ENCODE measurements around the gene SOHLH1. TPM values are rescaled to one million over a fixed set of nuclear protein-coding genes. Genes with fewer than 3 reads are reported as not detected.

SOHLH1 gene
- polyA plus RNA-seq, 1 of the 3 experiments (the other 2 are of a cell fraction): not detected

DNA sequence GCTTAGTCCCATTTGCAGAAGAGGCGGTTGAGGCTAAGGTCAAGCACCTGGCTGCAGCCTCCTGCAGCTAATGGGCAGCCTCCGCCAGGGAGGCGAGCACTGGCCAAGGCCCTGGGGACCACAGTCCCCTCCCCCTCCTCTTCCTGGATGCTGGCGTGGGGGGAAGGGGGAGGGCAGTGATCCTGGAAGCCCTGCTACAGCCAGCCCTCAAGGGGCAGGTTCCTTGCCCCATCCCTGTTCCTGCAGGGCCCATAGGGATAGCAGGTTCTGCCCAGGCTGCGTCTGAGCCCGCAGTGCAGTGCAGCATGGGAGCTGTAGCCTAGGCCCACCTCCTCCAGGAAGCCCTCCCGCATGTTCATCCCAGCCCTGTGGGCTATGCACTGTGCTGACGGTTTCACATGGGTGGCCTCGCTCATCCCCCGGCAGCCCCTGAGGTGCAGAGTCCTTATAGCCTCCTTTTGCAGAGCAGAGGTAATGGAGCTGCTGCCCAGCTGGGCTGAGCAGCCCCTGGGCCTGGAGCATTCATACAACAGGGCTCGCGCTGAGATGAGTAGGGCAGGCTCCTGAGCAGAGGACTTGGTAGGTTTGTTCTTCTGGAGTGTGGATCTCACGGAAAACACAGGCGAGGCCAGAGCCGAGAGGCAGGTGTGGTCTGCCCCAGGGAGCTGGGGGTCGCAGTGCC, 38.7 kb upstream of the SOHLH1 start:
- CTCF ChIA-PET: interaction anchor here (0.9 kb wide), 1 partner anchor 35 kb away, joined by 3 read pairs; the partner anchor contains the start of gene KCNT1
- H3K79me2 ChIP-seq (ENCODE audit: insufficient read depth): no peaks in the 10 kb centered on the region
- H3K9ac ChIP-seq: no peak overlapping the region
- H3K27ac ChIP-seq (ENCODE audit: low read depth in 2 of 2, low read length in 1 of 2): no peak overlapping the region
- H3F3A ChIP-seq (replicated peaks; ENCODE audit: insufficient read depth): no peaks in the 10 kb centered on the region
- no peak overlapping the region for H3K4me2 ChIP-seq
- no peak for TF ChIP-seq FOXJ3 (CRISPR knock-in tag; IDR thresholded peaks at IDR 0.05)
- no peak for TF ChIP-seq FOXM1 (IDR thresholded peaks at IDR 0.05; ENCODE audit: low read depth)
- no peak for TF ChIP-seq TAF1 (IDR thresholded peaks at IDR 0.05; ENCODE audit: borderline replicate concordance, low read depth, low read length)
- no peak for TF ChIP-seq NFIC (IDR thresholded peaks at IDR 0.05; ENCODE audit: borderline replicate concordance)
- no peak for TF ChIP-seq RFX5 (IDR thresholded peaks at IDR 0.05; ENCODE audit: low read length)
- TF ChIP-seq POLR2AphosphoS5 (IDR thresholded peaks at IDR 0.05; ENCODE audit: low read depth, low read length): no peak
- no peak for TF ChIP-seq NRF1 (IDR thresholded peaks at IDR 0.05; ENCODE audit: low read depth, low read length)
- no peak for TF ChIP-seq FOSL2 (IDR thresholded peaks at IDR 0.05; ENCODE audit: borderline replicate concordance, low read depth)
- no peak for TF ChIP-seq RXRA (IDR thresholded peaks at IDR 0.05; ENCODE audit: borderline replicate concordance, low read depth)
- no peak for TF ChIP-seq RCOR1 (IDR thresholded peaks at IDR 0.05; ENCODE audit: low read length)
- TF ChIP-seq MEF2A (IDR thresholded peaks at IDR 0.05; ENCODE audit: borderline replicate concordance, low read depth): no peak
- TF ChIP-seq, protein P1, sequence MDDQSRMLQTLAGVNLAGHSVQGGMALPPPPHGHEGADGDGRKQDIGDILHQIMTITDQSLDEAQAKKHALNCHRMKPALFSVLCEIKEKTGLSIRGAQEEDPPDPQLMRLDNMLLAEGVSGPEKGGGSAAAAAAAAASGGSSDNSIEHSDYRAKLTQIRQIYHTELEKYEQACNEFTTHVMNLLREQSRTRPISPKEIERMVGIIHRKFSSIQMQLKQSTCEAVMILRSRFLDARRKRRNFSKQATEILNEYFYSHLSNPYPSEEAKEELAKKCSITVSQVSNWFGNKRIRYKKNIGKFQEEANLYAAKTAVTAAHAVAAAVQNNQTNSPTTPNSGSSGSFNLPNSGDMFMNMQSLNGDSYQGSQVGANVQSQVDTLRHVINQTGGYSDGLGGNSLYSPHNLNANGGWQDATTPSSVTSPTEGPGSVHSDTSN (IDR thresholded peaks at IDR 0.05): no peak
- TF ChIP-seq, protein P2, sequence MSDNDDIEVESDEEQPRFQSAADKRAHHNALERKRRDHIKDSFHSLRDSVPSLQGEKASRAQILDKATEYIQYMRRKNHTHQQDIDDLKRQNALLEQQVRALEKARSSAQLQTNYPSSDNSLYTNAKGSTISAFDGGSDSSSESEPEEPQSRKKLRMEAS (IDR thresholded peaks at IDR 0.05; ENCODE audit: low read depth): no peak
- TF ChIP-seq TCF12 (IDR thresholded peaks at IDR 0.05): no peak
- TF ChIP-seq SMC3 (IDR thresholded peaks at IDR 0.05; ENCODE audit: low read depth, low read length): no peak
- TF ChIP-seq, protein P3, sequence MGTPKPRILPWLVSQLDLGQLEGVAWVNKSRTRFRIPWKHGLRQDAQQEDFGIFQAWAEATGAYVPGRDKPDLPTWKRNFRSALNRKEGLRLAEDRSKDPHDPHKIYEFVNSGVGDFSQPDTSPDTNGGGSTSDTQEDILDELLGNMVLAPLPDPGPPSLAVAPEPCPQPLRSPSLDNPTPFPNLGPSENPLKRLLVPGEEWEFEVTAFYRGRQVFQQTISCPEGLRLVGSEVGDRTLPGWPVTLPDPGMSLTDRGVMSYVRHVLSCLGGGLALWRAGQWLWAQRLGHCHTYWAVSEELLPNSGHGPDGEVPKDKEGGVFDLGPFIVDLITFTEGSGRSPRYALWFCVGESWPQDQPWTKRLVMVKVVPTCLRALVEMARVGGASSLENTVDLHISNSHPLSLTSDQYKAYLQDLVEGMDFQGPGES (IDR thresholded peaks at IDR 0.05; ENCODE audit: low read depth, low read length): no peak
- no peak for TF ChIP-seq EZH2phosphoT487 (IDR thresholded peaks at IDR 0.05; ENCODE audit: borderline replicate concordance, low read depth)
- no peaks in the 10 kb centered on the region for H3K36me3 ChIP-seq (replicated peaks in 1 of 2; ENCODE audit: control insufficient read depth in 1 of 2, insufficient read depth in 2 of 2, low read length in 1 of 2)
- H3K4me3 ChIP-seq (ENCODE audit: low read depth in 2 of 2, low read length in 1 of 2): no peak overlapping the region
- DNase-seq: no peak
- H3K4me1 ChIP-seq (ENCODE audit: control insufficient read depth in 1 of 2, insufficient read depth in 2 of 2, low read depth in 1 of 2, low read length in 1 of 2): no peaks in the 10 kb centered on the region
- no peaks in the 10 kb centered on the region for H3K9me2 ChIP-seq
- no peak overlapping the region for H2AFZ ChIP-seq (ENCODE audit: low read depth)
- H3K9me3 ChIP-seq: no peaks in the 10 kb centered on the region
- H4K20me1 ChIP-seq (ENCODE audit: insufficient read depth): no peaks in the 10 kb centered on the region
- POLR2A ChIA-PET: no interaction called here
- no peaks in the 10 kb centered on the region for H3K27me3 ChIP-seq (ENCODE audit: insufficient read depth)
- WGBS (ENCODE audit: low lambda C conversion rate): 54% methylated on average over 8 of the region's 16 CpGs

Measured in SK-N-SH (cell line).